Stomach (tissue), 4 donors: Measurements from ENCODE around the gene SNRPD2.

Source experiments
- POLR2A ChIP-seq, 4 donors: fragments of 450-650 bp; IDR thresholded peaks; one replicate each; pipeline ENCODE4 v1.6.1; 2016; ENCODE audit warnings: antibody characterized with exemption in 4 of 4, control low read depth in 2 of 4, mild to moderate bottlenecking in 1 of 4, moderate library complexity in 1 of 4
- TF ChIP-seq, protein P1 (sequence below), 7 experiments: fragments of 450-650 bp in 4 of 7; fragments of 200-600 bp in 3 of 7; sonication (generic) in 3 of 7; IDR thresholded peaks; one replicate each; pipeline ENCODE4 v1.5.1; 2016 to 2019; ENCODE audit warnings: antibody characterized with exemption in 7 of 7, control low read depth in 2 of 7, mild to moderate bottlenecking in 1 of 7

DNA sequence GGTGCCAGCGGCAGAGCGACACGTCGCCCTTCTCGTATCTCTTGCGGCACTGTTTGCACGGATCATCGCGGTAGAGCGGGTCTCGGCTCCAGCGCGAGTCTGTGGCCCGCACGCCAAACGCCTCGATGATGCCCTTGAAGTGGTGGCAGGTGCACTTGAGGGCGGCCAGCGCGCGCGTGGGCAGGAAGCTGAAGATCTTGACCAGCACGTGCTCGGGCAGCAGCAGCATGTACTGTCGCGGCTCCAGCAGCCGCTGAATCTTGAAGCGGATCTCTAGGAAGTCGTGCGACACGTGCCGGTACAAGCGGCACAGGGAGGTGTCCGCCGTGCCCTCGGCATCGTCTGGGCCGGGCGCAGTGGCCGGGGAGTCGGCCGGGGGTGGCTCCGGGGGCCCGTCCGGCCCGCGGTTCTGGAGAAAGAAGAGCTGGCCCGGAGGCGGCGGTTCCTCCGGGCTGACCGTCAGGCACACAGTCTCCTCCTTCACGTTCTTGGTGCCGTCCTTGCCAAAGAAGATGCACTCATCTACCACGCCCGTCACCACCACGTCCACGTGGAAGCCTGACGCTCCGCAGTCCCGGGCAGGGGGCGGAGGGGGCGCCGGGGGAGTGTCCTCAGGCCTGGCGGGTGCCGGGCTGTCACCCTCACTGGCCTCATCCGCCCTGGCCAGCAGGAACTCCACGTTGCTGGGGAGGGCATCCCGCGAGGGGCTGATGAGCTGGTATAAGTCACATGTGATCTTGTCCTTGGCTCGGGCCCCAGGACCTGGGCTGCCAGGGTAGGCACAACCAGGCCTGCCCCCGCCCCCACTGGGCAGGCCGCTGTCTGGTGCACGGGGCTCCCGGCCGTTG lies 20.3 kb upstream of the SNRPD2 start:
- TF ChIP-seq, protein P1, sequence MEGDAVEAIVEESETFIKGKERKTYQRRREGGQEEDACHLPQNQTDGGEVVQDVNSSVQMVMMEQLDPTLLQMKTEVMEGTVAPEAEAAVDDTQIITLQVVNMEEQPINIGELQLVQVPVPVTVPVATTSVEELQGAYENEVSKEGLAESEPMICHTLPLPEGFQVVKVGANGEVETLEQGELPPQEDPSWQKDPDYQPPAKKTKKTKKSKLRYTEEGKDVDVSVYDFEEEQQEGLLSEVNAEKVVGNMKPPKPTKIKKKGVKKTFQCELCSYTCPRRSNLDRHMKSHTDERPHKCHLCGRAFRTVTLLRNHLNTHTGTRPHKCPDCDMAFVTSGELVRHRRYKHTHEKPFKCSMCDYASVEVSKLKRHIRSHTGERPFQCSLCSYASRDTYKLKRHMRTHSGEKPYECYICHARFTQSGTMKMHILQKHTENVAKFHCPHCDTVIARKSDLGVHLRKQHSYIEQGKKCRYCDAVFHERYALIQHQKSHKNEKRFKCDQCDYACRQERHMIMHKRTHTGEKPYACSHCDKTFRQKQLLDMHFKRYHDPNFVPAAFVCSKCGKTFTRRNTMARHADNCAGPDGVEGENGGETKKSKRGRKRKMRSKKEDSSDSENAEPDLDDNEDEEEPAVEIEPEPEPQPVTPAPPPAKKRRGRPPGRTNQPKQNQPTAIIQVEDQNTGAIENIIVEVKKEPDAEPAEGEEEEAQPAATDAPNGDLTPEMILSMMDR (IDR thresholded peaks at IDR 0.05): no peak
- TF ChIP-seq POLR2A (IDR thresholded peaks at IDR 0.05): no peak
